K562 (cell line): ENCODE results near the gene KCNQ2. TPM values are rescaled to one million over a fixed set of nuclear protein-coding genes. Genes with fewer than 3 reads are reported as not detected.

Experiments
- ATAC-seq: fragments of 200-7000 bp; cut with Tn5 transposase; 3 replicates; pipeline ENCODE4 v1.9.1; 2020; ENCODE audit warnings: moderate library complexity
- BruUV-seq: library from RNA; stranded (reverse); fragments of 400-500 nt; replicated peaks from 2 replicates; lab custom pipeline; 2021; lab: Mats Ljungman, UMichigan
- CTCF ChIA-PET: fragments of 300-600 bp; formaldehyde crosslinking; extraction: SDS; loops from one replicate; lab custom pipeline; 2021; ENCODE audit warnings: low intra/inter-chr PET ratio; lab: Yijun Ruan, JAX
- POLR2A ChIA-PET: fragments of 300-600, 350-650 bp; sonication (Branson Sonifier 250); formaldehyde crosslinking; extraction: SDS; loops from one replicate; lab custom pipeline; 2021; ENCODE audit warnings: antibody characterized with exemption, inconsistent platforms; lab: Yijun Ruan, JAX
- DNase-seq, 4 experiments: peaks; one replicate each; pipeline versions ENCODE4 v3.0.0 to v3.0.0-alpha.2; 2011 to 2018; ENCODE audit warnings: low spot score in 3 of 4, mixed read lengths in 3 of 4; ENCODE audit errors: extremely low read depth in 1 of 4
- FAIRE-seq: peaks from 2 replicates; lab custom pipeline; 2011; peaks lifted over from hg19 to GRCh38; lab: Jason Lieb, UNC
- H2AFZ ChIP-seq: 2 replicates; pipeline ENCODE4 v1.6.0; 2011; ENCODE audit warnings: low read depth, low read length, control low read depth, inconsistent platforms
- H3K27ac ChIP-seq: fragments of 200-600 bp; 3 replicates; pipeline ENCODE4 v1.8.0; 2011; ENCODE audit warnings: low read depth, mild to moderate bottlenecking, control low read depth, inconsistent platforms, low read length, moderate library complexity, mixed read lengths; ENCODE audit errors: extremely low read depth
- H3K27me3 ChIP-seq, 2 experiments: fragments of 300-600 bp in 1 of 2; 2 replicates in 1 of 2; 3 replicates in 1 of 2; pipeline versions ENCODE4 v1.6.0 to v1.8.0; 2011; ENCODE audit warnings: inconsistent platforms in 2 of 2, low read length in 2 of 2, mild to moderate bottlenecking in 1 of 2, mixed read lengths in 1 of 2, moderate library complexity in 1 of 2; ENCODE audit not compliant: control insufficient read depth in 2 of 2, insufficient read depth in 2 of 2
- H3K36me3 ChIP-seq: fragments of 300-600 bp; 3 replicates; pipeline ENCODE4 v1.8.0; 2011; ENCODE audit warnings: mild to moderate bottlenecking, low read length, inconsistent platforms; ENCODE audit not compliant: control insufficient read depth, insufficient read depth
- H3K4me1 ChIP-seq, 2 experiments: fragments of 200-600 bp in 1 of 2; replicated peaks in 1 of 2; 2 replicates in 1 of 2; 3 replicates in 1 of 2; pipeline versions ENCODE4 v1.5.1 to v1.8.0; 2011; ENCODE audit warnings: inconsistent platforms in 2 of 2, low read length in 2 of 2, mild to moderate bottlenecking in 1 of 2, mixed read lengths in 1 of 2, moderate library complexity in 1 of 2; ENCODE audit not compliant: control insufficient read depth in 2 of 2, insufficient read depth in 2 of 2
- H3K4me2 ChIP-seq: 2 replicates; pipeline ENCODE4 v1.6.1; 2011; ENCODE audit warnings: low read length, control low read depth, inconsistent platforms, mixed read lengths; ENCODE audit not compliant: insufficient read depth
- H3K4me3 ChIP-seq: fragments of 200-600 bp; sonication (generic), shearing (Covaris generic); 2 replicates; pipeline ENCODE4 v1.5.1; 2016; ENCODE audit warnings: control low read depth, inconsistent platforms
- H3K79me2 ChIP-seq: fragments of 200-600 bp; 3 replicates; pipeline ENCODE4 v1.8.0; 2011; ENCODE audit warnings: low read length, inconsistent platforms; ENCODE audit not compliant: control insufficient read depth, insufficient read depth
- H3K9ac ChIP-seq, 2 experiments: 2 replicates each; pipeline versions ENCODE4 v1.6.0 to v1.6.1; 2011; ENCODE audit warnings: low read depth in 2 of 2, low read length in 2 of 2, control low read depth in 1 of 2, inconsistent platforms in 1 of 2, mild to moderate bottlenecking in 1 of 2, mixed read lengths in 1 of 2; ENCODE audit not compliant: insufficient read depth in 1 of 2
- H3K9me1 ChIP-seq: one replicate; pipeline ENCODE4 v1.6.0; 2011; ENCODE audit warnings: inconsistent platforms, mild to moderate bottlenecking, low read length, moderate library complexity; ENCODE audit not compliant: control insufficient read depth, insufficient read depth
- H3K9me3 ChIP-seq: replicated peaks from 2 replicates; pipeline ENCODE4 v1.5.1; 2011; ENCODE audit warnings: low read depth, low read length, inconsistent platforms; ENCODE audit not compliant: control insufficient read depth, insufficient read depth
- H4K20me1 ChIP-seq: replicated peaks from 2 replicates; pipeline ENCODE4 v1.6.1; 2011; ENCODE audit warnings: low read length, inconsistent platforms, mixed read lengths; ENCODE audit not compliant: control insufficient read depth, insufficient read depth
- ATF3 ChIP-seq, 2 experiments: fragments of 450-650 bp in 1 of 2; sonication (generic) in 1 of 2; formaldehyde crosslinking in 1 of 2; IDR thresholded peaks in 1 of 2; conservative IDR thresholded peaks in 1 of 2; 2 replicates each; pipeline versions ENCODE4 v1.6.1 to v1.8.1; 2016 to 2023; ENCODE audit warnings: mild to moderate bottlenecking in 2 of 2, moderate library complexity in 2 of 2, inconsistent platforms in 1 of 2, missing genetic modification reagents in 1 of 2
- ATF7 ChIP-seq: fragments of 450-650 bp; IDR thresholded peaks from 2 replicates; pipeline ENCODE4 v1.7.1; 2014; ENCODE audit warnings: mild to moderate bottlenecking, moderate library complexity
- FUS ChIP-seq: fragments of 200-400 bp; formaldehyde crosslinking; optimal IDR thresholded peaks from 2 replicates; pipeline ENCODE3; 2017; ENCODE audit warnings: low read depth, low read length
- MEIS2 ChIP-seq: fragments of 450-650 bp; IDR thresholded peaks from 2 replicates; pipeline ENCODE4 v1.6.1; 2014; ENCODE audit warnings: mild to moderate bottlenecking; ENCODE audit not compliant: partially characterized antibody
- PBX2 ChIP-seq, 2 experiments: IDR thresholded peaks in 1 of 2; conservative IDR thresholded peaks in 1 of 2; 2 replicates each; pipeline ENCODE4 v1.6.1; 2016; ENCODE audit warnings: low read depth in 2 of 2, mild to moderate bottlenecking in 1 of 2, missing compliant biosample characterization in 1 of 2, missing genetic modification characterization in 1 of 2, moderate library complexity in 1 of 2
- PKNOX1 ChIP-seq: fragments of 450-650 bp; IDR thresholded peaks from 2 replicates; pipeline ENCODE4 v1.6.1; 2016
- STAT5A ChIP-seq: IDR thresholded peaks from 2 replicates; pipeline ENCODE4 v1.6.1; 2012; ENCODE audit warnings: low read length, inconsistent platforms, borderline replicate concordance
- TCF15 ChIP-seq: fragments of 250-450 bp; sonication (Bioruptor Pico); IDR thresholded peaks from 2 replicates; pipeline ENCODE4 v1.8.0; 2022; ENCODE audit warnings: moderate library complexity, mild to moderate bottlenecking, inconsistent platforms
- WGBS: fragments of 100-300 bp; shearing (Covaris generic); methylation state at CpG from one replicate; pipeline ENCODE4 v1.1.6; 2016; ENCODE audit warnings: low coverage, mixed read lengths; ENCODE audit not compliant: insufficient coverage; ENCODE audit errors: missing lambda C conversion rate; 5-methylcytosine and 5-hydroxymethylcytosine counted together
- in situ Hi-C: fragments of 300-500 bp; cut with MboI; formaldehyde crosslinking; loops from 4 replicates; pipeline ENCODE4 v1.15.0; 2018; ENCODE audit warnings: inconsistent platforms, mixed read lengths
- intact Hi-C: fragments of 100-400 bp; cut with micrococcal nuclease; formaldehyde crosslinking; loops from 2 replicates; pipeline ENCODE4 v1.14.2; 2022
- polyA plus RNA-seq, 8 experiments: library from polyadenylated mRNA; depleted of rRNA in 4 of 8; stranded (reverse) in 5 of 8; unstranded in 3 of 8; fragments of >200 nt; fragmentation: Nextera tagmentation in 2 of 8; fragmentation: Illumina TruSeq in 1 of 8; extraction: Ambion mirVana in 2 of 8; extraction: Trizol in 1 of 8; gene quantifications; 2 replicates each; pipeline versions ENCODE4 v1.2.1 to v1.2.3, GENCODE V29; 2011 to 2014; ENCODE audit warnings: inconsistent platforms in 1 of 8, missing spikeins in 1 of 8
- total RNA-seq, 7 experiments: library from RNA; depleted of rRNA in 6 of 7; stranded (reverse); fragments of >200 nt in 6 of 7; fragmentation: Illumina TruSeq in 2 of 7; extraction: Trizol in 2 of 7; gene quantifications; 2 replicates each; pipeline versions ENCODE4 v1.2.1 to v1.2.3, GENCODE V29; 2011 to 2021; ENCODE audit warnings: low replicate concordance in 1 of 7

KCNQ2 gene
- total and polyA plus RNA-seq, 9 of the 15 experiments (the other 6 are each of a cell fraction or from before 2014, with no cell fraction given) = 0.13 to 0.16 TPM; not detected in 7

GRCh38 chr20:63507083-63507743 is 34.8 kb upstream of the KCNQ2 start:
- H3K27me3 ChIP-seq = peaks cover 25 to 47% of the 10 kb centered on the region in 2 experiments
- intact Hi-C loops (no loop called here), in situ Hi-C loops (no loop called here)
- no peaks in the 10 kb centered on the region for H3K79me2 ChIP-seq
- H4K20me1 ChIP-seq = no peaks in the 10 kb centered on the region
- TF ChIP-seq ATF7 = peak; percentile 27; the same call in 1 of the 2 replicates
- peak; percentile 25; the same call in 1 of the 2 replicates for TF ChIP-seq ATF3 (IDR thresholded peaks at IDR 0.05)
- no peak for TF ChIP-seq ATF3 (CRISPR knock-in tag; conservative IDR thresholded peaks at IDR 0.05)
- TF ChIP-seq TCF15 (CRISPR knock-in tag) = no peak
- TF ChIP-seq PKNOX1 = peak; percentile 67; the same call in 1 of the 2 replicates
- no peak for TF ChIP-seq PBX2 (CRISPR knock-in tag; IDR thresholded peaks at IDR 0.05; ENCODE audit: low read depth)
- TF ChIP-seq PBX2 (tag; conservative IDR thresholded peaks at IDR 0.05; ENCODE audit: low read depth) = 0 out of 2 replicates have a peak, but pooled peaks have one; percentile 29
- peak; percentile 24; the same call in 1 of the 2 replicates for TF ChIP-seq STAT5A
- TF ChIP-seq MEIS2 = peak; percentile 88
- no peak for TF ChIP-seq FUS
- no peaks in the 10 kb centered on the region for H3K9me1 ChIP-seq
- H3K27ac ChIP-seq = no peak overlapping the region
- no peak overlapping the region for H3K4me2 ChIP-seq
- ATAC-seq (no peak), DNase-seq (no peak), FAIRE-seq (no peak)
- H2AFZ ChIP-seq = no peak overlapping the region
- ChIA-PET POLR2A (interaction anchor here (0.7 to 3.1 kb wide), 4 partner anchors 11 to 156 kb away, joined by 3 to 9 read pairs (median 6); partner anchors contain the start of gene PPDPF), CTCF (interaction anchor here (0.6 kb wide), 1 partner anchor 297 kb away, joined by 3 read pairs; no protein-coding TSS in a partner anchor)
- no peaks in the 10 kb centered on the region for H3K36me3 ChIP-seq
- H3K4me1 ChIP-seq = peaks cover 0 to 25% of the 10 kb centered on the region in 2 experiments; a peak in 4 of 5 replicates
- peak overlapping the region in 1 of 2 experiments; percentile 17; a peak in 2 of 4 replicates for H3K9ac ChIP-seq
- H3K4me3 ChIP-seq = no peak overlapping the region
- no TSS peak for BruUV-seq
- whole genome bisulfite sequencing = 12% methylated on average over 28 of the region's 30 CpGs
- H3K9me3 ChIP-seq = peaks cover 6% of the 10 kb centered on the region
